RPMI8226 (cell line): ENCODE data around the gene MLLT1.

Source experiments
- DNase-seq: peaks from one replicate; pipeline ENCODE4 v3.0.0-alpha.2; 2015

MLLT1 gene

GRCh38 chr19:6220385-6221191 is 59.2 kb downstream of the MLLT1 start:
- no peak for DNase-seq

GRCh38 chr19:6219586-6220290 is 60.0 kb downstream of the MLLT1 start:
- DNase-seq, result no peak

- no peak for DNase-seq
Observed at GRCh38 chr19:6219147-6219525, 60.6 kb downstream of the MLLT1 start.

GRCh38 chr19:6218491-6219146 is 61.2 kb downstream of the MLLT1 start:
- DNase-seq, result peak; percentile 74

- DNase-seq, result no peak
Observed at GRCh38 chr19:6217752-6218334, 61.9 kb downstream of the MLLT1 start.

GRCh38 chr19:6216996-6217751 is 62.6 kb downstream of the MLLT1 start:
- DNase-seq, result no peak

GRCh38 chr19:6216236-6216995 is 63.4 kb downstream of the MLLT1 start:
- no peak for DNase-seq

GRCh38 chr19:6215701-6216235 is 64.0 kb downstream of the MLLT1 start:
- no peak for DNase-seq

GRCh38 chr19:6214881-6215541 is 64.8 kb downstream of the MLLT1 start:
- no peak for DNase-seq

GRCh38 chr19:6213696-6214641 is 65.8 kb downstream of the MLLT1 start:
- DNase-seq, result no peak

GRCh38 chr19:6213266-6213595 is 66.5 kb downstream of the MLLT1 start:
- DNase-seq, result no peak

GRCh38 chr19:6212403-6213265 is 67.1 kb downstream of the MLLT1 start:
- no peak for DNase-seq

- DNase-seq, result no peak
Observed at GRCh38 chr19:6211632-6212402, 68.0 kb downstream of the MLLT1 start.

- no peak for DNase-seq
Observed at GRCh38 chr19:6210721-6211600, 68.8 kb downstream of the MLLT1 start.

GRCh38 chr19:6210091-6210490 is 69.7 kb downstream of the MLLT1 start:
- no peak for DNase-seq

GRCh38 chr19:6209680-6210079 is 70.1 kb downstream of the MLLT1 start:
- no peak for DNase-seq

GRCh38 chr19:6209233-6209632 is 70.5 kb downstream of the MLLT1 start:
- DNase-seq, result no peak
